ENCODE measurements around the gene GALNT2.

Gene GALNT2

DNA sequence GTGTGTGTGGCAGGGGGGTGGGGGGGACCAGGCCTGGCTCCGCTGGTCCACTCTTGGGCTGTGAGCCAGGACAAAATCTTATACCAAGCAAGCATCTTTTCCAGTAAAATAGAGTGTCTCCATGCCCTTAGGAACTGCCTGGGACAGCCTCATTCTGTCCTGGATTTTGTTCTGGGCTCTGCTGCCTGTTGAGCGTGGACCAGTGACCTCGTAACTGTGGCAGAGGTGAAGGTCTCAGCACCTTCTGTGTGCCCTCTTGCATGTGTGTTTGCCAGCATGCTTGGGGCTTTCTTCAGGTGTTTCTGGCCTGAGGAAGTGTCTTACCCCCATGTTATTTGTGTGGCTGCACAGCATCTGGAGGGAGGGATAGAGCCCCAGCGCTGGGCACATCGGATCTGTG lies 45.7 kb downstream of the GALNT2 start:
- DNase-seq (ENCODE audit: low spot score): no peak

DNA sequence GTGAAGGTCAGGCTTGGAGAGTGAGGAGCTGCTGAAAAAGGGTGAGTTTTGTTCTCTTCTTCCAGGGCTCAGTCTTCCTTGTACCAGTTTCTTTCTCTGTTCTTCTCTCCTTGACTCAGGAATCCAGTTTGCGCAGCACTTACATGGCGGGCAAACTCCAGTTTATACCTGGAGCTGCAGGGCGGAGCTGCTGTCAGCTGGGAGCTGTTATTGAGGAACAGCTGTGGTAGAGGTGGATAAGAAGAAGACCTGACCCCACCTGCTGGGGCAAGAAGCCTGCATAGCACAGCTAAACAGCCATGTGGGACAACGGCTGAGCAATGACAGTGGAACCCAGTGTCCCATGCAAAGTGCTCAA lies 46.2 kb downstream of the GALNT2 start:
- no peak for DNase-seq (ENCODE audit: low spot score)

DNA sequence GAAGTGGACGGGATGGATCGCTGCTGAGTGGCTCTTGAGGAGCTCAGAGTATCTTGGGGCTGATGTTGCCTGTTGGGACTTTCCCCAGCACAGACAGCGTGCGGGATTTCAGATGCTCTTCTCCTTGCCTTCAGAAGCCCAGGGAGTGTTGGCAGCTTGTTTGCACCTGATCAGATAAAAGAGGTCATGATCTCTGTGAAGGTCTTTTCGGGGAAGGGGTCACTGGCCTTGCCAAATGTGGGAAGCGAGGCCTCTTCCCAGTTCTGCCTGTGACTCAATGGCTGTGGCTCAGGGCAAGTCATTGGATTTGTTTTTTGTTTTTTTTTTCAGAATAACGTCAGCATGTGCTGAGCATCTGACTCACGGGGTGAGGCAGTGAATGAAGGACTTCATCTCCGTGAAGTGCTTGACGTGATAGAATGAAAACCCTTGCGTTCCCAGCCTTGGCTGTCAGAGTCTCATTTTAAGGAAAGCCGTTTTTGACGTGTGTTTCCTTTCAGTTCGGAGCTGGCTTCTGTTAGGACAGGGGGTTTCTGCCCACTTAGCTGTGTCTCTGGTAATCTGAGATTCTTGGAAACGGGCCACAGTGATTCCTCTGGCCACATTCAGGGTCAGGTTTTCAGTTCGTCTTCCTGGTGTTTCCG lies 46.7 kb downstream of the GALNT2 start:
- DNase-seq (ENCODE audit: low spot score): no peak

DNA sequence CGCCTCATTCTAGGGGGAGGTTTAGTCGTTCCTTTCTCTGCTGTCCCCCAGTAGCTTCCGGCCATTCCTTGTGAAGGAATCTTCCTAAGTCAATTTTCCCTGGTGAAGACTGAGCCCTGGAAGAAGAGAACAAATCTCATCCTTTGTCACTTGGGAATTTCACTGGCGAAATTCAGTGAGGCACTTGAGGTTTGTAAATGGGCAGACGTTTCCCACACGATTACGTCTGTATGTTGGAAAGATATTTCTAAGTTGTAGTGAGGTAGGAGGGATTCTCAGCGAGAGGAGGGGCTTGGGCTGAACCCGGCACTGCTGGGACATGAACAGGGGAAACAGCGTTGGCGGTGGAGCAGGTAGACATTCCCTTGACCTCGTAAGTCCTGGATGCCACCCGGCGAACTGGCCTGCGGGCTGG lies 47.2 kb downstream of the GALNT2 start:
- no peak for DNase-seq (ENCODE audit: low spot score)

DNA sequence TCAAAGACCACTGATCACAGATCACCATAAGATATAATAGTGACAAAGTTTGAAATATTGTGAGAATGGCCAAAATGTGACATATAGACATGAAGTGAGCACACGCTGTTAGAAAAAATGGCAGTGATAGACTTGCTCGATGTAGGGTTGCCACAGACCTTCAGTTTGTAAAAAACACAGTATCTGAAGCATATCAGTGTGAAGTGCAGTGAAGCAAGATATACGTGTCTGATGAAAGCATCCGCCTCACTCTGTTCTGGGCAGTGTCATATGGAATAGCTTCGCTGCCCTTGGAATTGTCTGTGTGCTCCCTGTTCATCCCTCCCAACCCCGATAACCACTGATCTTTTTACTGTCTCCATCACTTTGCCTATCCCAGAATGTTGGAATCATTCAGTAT lies 50.7 kb downstream of the GALNT2 start:
- no peak for DNase-seq (ENCODE audit: low spot score)

DNA sequence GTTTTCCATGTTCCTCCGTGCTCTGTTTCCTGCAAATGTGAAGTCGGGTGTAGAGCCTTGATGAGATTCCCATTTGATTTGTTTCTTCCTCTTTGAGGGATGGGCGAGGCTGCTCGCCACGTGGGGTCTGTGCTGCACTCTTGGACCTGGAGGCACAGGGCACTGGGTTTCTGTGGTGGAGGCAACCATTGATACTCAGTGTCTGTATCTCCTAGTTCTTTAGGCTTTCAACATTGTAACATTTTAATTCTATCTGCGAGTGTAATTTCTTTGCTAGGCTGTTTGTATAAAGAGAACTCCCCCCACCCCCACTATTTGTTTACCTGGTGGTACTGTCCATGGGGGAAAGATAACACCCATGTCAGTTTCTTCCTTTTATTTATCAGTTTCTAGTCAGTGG lies 52.3 kb downstream of the GALNT2 start:
- DNase-seq (ENCODE audit: low spot score): no peak

DNA sequence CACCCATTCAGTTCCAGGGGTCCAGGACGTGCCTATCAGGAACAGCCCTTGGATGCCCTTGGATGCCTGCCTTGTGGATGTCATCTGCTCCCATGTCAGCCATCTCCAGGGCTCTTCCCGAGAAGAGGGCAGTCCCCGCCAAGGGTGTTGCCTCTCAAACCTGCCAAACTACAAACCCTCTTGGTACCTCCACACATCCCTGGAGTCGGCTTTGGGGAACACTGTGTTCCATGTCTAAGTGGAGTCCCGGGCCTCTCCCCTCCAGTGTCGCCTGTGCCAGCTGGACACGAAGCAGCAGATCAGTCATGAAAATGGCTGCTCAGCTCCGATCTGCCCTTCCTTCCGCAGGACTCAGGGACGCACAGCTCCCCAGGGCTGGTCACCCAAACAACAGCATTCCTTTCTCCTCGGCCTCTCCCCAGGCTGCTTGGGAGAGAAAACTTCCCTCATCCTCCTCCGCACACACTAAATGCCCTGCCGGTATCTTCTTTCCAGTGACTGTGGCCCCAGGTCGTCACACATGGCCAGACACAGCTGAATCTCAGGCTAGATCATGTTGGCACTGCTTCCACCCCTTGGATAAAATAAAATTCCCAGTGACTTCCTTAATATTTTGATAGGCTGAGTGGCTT lies 53.4 kb downstream of the GALNT2 start:
- no peak for DNase-seq (ENCODE audit: low spot score)

DNA sequence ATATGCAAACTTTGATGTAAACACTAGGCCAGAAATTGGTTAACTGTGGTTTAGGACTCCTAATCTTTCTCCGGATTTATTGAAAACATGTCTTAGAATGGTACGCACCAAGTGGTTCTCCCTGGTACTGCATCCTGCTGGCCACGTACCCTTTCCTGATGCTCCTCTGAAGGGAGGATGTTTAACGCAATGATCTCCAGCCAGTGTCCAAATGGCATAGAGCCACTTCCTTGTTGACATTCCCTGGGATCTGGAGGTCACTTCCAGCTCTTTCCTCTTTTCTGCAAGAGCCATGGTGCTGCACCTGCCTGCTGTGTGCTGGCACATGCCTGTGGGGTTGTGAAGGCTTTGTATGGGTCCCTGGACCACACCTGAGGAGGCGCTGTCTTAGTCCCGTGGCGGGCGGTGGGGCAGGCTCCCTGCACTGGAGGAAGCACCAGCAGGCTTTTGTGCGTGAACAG lies 53.9 kb downstream of the GALNT2 start:
- DNase-seq (ENCODE audit: low spot score): no peak

DNA sequence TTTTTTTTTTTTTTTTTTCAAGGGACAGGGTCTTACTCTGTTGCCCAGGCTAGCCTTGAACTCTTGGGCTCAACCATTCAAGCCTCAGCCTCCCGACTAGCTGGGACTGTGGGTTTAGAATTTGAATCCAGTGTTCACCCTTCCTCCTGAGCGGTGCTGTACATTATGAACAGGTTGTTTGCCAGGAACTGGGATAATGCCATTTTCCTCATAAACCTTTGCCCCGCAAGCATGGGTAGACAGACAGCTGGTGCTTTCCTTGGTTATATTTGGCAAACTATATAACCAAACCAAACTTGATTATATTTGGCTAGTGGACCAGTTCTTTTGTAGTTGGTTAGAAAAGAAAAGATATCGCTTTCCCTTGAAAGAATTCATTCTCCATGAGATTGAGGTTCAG lies 54.9 kb downstream of the GALNT2 start:
- DNase-seq (ENCODE audit: low spot score): no peak

DNA sequence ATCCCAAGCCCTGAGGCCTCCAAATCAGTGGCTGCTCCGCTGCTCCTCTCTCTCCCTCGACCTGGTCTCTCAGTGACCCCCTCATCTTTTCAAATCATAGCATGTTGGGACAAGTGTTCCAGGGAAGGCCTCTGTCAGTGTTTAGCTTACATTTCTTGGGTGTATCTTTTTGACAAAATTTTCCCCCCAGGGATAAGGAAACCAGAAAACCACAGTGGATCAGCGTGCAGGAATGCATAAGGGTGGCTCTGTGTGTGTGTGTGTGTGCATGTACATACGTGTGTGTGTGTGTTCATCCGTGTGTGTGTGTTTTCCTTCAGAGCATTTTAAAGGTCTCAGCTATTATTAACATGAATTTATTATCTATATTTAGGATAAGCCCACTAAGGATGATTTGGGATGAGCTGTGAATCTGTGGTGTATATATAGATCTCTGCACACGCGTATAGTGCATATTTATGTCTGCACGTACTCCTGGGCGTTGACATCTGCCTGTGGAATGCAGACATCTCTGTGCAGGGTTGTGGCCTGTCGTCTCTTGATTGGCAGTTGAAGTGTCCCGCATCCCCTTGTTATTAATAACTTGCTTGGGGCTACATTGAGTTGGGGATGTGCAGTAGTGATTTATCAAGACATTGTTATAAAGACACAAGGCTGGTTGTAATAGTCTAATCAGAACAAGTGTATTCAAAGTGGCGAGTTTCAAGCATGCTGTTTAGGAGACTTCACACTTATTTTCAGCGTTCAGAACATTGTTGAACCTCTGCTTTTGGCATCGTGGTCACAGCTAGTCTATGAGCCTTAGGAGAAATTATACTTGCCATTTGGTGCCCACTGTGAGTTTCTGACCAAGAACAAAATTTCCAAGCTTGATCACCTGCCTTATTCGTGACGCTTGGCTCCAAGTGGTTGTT lies 55.6 kb downstream of the GALNT2 start:
- DNase-seq (ENCODE audit: low spot score): no peak

DNA sequence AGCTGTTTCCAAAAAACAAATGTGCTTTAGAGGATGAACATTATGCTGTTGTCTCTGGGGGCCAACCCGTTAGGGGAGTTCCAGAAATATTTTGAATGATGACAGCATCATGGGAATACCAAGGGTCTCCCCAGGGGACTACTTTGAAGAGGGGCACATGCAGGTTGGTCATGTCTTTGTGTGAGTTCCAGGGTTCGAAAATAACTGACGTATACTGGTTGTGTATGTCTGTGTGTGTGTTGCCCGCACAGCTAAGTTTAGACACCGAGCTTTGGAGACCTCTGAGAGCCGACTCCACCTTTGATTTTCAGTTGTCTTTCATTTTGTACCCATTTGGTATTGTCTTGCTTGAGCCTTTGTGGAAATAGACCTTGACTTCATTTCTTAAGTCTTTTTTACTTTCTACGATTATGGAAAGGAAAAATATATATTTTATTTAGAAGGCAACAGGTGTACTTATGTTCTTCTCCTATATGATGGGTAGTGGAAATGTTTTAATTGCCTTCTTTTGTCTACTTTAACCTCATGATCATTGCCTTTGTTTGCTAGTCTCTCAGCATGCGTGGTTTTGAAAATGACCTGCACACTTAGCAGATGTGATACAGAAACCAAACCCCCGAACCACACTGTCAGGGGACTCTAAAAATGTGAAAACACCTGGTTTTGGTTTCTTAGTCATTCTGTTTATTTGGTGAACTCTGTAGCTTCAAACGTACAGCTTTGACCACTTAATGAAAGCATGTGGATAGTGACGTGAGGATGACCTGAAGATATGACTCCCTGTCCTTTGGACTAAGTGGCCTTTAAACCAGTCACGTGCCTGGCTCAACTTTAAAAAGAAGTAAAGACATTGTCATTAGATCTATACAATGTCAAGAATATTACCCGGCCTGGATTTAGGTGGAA lies 56.5 kb downstream of the GALNT2 start:
- no peak for DNase-seq (ENCODE audit: low spot score)

DNA sequence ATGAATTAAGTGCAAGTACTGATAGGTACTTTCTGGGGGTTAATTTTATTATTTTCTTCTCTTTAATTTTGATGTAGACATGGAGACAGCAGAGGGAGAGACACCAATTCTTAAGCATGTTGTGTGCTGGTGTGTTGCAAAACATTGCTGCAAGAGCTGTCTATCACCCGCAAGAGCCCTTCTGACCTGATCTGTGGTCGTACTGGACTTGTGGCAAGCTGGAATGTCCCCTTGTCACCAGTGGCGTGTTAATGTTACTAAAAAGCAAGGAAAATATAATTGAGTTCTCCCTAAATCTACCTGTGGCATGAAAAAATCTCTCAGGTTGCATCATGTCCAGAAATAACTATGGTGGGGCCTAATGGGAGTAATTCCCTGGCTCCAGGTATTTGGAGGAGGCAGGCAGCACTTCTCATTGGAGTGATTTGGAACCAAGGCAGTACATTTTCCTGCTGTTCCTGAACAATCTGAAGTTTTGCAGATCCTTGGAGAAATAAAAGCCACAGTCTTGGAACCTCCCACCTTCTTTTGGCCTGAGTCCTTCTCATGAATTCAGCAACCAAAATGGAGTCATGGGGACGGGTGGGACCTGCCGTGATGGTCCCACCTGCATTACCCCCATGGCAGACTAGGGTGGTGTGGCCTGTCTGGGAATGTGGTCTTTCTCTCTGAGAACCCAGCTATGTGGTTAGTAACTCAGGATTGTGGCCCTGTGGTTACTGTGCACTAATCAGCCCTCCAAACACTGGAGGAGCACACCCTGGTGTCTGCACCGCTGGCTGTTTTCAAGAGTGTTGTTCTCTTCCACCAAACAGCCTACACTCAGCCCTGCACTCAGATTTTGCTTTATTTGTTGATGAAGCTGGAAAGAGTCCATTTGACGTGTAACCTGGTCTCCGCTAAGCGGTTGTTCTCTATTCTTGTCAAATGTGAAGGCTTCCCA lies 57.4 kb downstream of the GALNT2 start:
- DNase-seq (ENCODE audit: low spot score): no peak

DNA sequence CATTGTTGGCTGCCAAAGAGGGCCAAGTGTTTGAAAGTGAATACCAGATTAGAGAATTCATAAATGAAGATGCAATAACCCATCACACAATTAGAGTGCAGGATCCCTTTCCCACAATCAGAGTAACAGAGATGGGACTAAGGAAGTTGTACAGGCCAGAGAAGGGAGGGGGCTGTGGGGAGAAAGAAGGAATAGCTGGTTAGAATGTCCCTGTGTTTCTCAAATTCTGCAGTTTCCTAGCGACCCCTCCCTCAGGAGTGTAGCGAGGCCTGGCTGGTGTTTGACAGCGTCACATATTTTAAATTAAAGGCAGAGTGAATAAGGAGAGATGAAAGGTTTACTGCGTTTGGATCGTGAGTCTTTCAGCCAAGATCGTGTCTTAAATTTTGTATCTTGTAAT lies 58.1 kb downstream of the GALNT2 start:
- DNase-seq (ENCODE audit: low spot score): no peak

DNA sequence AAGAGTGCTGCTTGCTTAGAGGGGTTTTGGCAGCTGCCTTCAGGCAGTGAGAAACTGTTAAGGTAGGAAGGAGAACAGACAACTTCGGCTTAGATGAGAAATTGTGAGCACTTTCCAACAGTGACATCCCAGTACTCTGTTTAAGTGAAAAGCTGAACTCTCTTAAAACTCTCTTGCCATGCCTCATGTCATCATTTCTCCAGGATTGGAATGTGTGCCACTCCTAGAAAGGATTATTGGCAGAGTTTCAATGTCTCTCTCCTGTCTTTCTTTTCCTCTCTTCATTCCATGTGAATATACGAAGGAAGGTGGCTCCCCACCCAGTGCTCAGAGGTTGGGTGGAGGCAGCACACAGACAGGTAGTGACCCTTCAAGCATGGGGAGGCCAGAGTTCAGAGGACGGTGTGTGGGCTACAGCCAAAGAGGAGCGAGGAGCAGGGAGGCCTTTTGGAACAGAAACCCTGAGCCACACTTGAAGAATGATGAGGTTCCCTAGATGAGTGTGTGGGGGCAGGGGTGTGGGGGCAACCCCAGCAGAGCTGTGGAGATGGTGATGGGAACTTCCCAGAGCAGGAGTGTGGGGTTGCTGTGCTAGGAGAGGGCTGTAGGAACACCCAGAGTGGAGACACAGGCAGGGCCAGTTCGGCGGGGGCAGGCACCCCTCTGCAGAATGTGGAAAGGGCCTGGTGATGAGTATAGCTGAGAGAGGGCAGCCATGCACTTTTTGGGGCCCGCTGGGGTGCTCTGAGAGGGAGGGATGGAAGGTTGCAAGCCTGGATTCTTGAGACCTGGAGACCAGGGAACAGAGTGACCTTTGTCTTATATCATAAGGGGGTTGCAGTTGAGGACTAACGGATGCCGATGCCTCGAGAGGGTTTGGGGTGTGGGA lies 58.8 kb downstream of the GALNT2 start:
- no peak for DNase-seq (ENCODE audit: low spot score)

DNA sequence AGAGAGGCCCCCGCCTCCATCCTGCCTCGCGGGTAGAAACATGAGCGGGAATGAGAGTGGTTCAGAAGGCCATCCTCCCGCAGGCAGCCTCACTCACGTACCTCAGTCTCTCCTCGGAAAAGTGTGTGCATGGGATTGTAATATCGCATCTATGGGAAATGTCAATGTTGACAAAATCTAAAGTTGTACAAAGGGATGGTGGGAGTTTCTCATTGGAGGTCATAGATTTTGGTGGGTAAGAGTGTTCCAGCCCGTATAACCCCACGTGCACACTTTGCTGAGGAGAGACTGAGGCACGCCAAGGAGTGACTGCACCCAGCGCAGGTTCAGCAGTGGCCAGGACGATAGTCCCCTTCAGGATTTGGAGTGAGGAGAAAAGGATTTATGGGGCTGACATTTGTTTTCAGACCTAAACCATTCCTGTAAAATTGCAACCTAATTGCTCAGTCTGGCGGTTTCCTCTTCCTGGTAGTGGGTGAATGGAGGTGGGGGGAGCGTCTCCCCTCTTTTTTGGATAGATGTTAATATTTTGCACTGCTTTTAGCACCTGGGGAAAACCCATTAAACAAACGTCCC lies 59.6 kb downstream of the GALNT2 start:
- no peak for DNase-seq (ENCODE audit: low spot score)

DNA sequence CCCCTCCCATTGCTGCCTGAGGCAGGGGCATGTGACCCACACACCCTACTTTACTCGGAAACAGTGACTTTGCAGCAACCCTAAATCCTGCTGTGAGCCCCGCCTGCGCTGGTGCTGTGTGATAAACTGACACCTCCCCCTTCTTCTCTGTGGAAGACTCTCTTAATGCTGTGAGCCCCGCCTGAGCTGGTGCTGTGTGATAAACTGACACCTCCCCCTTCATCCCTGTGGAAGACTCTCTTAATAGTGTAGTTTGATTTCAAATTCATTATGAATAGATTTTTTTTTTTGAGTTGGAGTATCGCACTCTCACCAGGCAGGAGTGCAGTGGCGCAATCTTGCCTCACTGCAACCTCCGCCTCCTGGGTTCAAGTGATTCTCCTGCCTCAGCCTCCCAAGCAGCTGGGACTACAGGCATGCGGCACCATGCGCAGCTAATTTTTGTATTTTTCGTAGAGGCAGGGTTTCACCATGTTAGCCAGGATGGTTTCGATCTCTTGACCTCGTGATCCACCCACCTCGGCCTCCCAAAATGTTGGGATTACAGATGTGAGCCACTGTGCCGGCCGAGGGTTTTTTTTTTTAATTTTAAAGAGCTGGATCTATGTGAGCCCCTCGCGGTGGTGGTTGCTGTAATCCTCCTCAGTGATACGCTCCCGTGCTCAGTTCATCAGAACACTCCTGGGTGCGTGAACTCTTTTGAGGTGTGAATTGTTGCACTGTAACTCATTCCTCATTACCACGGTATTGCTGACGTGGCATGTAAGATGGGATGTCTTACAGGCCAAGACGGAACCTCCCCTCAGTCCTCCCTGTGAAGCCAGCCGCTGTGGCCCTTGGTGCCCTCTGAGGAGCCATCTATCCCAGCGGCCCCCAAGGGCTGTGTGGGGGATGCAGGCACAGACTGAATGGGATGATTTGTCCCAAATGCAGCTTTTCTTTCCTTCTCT lies 60.3 kb downstream of the GALNT2 start:
- DNase-seq (ENCODE audit: low spot score): peak; percentile 51

DNA sequence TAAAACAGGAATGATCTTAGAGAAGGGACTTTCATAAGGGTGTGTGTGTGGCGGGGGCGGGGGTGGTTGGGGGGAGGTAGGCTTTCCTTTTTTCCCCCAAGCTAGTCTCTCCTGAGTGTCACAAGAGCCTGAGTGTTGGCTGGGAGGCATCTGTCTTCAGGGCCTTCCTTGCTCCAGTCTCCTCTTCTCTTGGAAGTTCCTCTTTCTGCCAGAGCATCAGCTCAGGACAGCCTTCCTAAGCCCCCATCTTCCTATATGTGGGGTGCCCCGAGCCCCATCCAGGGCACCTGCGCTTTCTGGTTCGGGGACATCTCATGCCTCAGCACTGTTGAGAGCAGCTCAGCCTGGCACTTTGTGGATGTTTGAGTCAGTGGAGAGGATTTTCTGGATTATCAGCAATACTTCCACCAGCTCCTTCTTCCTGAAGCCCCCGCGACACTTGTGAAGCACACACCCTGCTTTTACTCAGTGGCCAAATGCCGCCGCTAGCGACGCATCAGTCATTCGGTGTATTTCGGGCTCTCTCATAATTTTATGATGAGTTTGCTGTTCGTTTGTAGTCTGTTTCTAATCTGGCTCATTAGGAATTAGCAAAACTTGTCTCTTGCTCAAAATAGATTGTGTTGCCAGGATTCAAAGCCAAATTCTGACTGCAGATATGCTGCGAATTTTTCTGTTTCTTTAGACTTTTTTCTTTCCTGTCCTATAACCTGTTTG lies 61.7 kb downstream of the GALNT2 start:
- no peak for DNase-seq (ENCODE audit: low spot score)

DNA sequence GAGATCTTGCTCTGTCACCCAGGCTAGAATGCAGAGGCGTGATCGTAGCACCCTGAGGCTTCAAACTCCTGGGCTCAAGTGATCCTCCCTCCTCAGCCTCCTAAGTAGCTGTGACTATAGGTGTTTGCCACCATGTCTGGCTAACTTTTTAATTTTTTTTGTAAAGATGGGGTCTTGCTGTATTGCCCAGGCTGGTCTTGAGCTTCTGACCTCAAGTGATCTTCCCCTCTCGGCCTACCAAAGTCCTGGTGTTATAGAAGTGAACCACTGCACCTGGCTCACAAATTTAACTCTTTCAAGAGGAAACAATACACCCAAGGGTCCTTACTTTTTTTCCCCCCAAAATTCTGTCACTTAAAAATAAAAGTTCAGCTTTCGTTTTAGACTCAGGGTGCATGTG lies 62.3 kb downstream of the GALNT2 start:
- no peak for DNase-seq (ENCODE audit: low spot score)

Measured in putamen (tissue), 1 donor.